Esophagus muscularis mucosa (tissue), 3 donors: ENCODE measurements around the gene STUM.

Experiments
- POLR2A ChIP-seq: fragments of 450-650 bp; IDR thresholded peaks from one replicate; pipeline ENCODE4 v1.6.1; 2017; ENCODE audit warnings: antibody characterized with exemption, moderate library complexity, mild to moderate bottlenecking, low read depth
- TF ChIP-seq, protein P1 (sequence below), 3 experiments: fragments of 200-600 bp in 2 of 3; fragments of 450-650 bp in 1 of 3; sonication (generic) in 2 of 3; IDR thresholded peaks; one replicate each; pipeline ENCODE4 v1.5.1; 2017 to 2019; ENCODE audit warnings: antibody characterized with exemption in 3 of 3, mild to moderate bottlenecking in 2 of 3, moderate library complexity in 1 of 3

DNA sequence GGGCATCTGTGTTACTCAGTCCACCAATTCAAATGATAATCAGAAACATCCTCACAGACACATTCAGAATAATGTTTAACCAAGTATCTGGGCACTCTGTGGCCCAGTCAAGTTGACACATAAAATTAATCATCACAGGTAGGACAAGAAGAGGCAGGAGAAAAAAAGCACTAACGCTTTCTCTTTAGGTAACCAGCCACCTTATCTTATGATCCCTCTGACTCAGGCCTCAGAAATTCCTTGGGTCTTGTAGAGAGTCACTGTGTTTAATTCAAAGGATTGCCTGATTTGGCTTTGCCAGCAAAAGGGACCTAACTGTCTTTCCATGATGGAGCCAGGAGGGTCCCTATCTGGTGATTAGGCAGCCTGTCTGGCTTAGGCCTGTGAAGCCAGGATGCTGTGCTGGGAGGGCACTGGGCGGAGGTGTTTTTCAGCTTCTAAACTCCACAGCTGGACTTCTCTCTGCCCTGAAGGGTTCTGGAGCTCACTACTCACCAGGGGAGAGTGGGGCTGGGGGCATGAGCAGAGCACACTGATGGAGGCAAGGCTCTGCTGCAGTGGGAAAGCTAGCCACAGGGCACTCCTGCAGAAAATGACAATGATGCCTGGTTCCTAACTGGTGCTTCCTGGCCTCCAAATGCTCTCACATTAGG is 36.4 kb upstream of the STUM start:
- TF ChIP-seq POLR2A: no peak
- TF ChIP-seq, protein P1, sequence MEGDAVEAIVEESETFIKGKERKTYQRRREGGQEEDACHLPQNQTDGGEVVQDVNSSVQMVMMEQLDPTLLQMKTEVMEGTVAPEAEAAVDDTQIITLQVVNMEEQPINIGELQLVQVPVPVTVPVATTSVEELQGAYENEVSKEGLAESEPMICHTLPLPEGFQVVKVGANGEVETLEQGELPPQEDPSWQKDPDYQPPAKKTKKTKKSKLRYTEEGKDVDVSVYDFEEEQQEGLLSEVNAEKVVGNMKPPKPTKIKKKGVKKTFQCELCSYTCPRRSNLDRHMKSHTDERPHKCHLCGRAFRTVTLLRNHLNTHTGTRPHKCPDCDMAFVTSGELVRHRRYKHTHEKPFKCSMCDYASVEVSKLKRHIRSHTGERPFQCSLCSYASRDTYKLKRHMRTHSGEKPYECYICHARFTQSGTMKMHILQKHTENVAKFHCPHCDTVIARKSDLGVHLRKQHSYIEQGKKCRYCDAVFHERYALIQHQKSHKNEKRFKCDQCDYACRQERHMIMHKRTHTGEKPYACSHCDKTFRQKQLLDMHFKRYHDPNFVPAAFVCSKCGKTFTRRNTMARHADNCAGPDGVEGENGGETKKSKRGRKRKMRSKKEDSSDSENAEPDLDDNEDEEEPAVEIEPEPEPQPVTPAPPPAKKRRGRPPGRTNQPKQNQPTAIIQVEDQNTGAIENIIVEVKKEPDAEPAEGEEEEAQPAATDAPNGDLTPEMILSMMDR (IDR thresholded peaks at IDR 0.05): no peak
